ENCODE data around the gene LMO2. TPM values are rescaled to one million over a fixed set of nuclear protein-coding genes. Genes with fewer than 3 reads are reported as not detected.
A peak's percentile ranks its signal among the peaks of the same experiment; 100 is the strongest.
"Not testable (repeated sequence)": the region's sequence is repeated elsewhere in the genome, so short reads cannot be mapped to it uniquely, and the experiment has no call there.

Gene LMO2
- total RNA-seq, 1 donor = under 0.01 TPM

- no peak overlapping the region for H3K4me3 ChIP-seq (ENCODE audit: low read depth, low read length)
- DNase-seq (ENCODE audit: low read depth) = no peak
- TF ChIP-seq CTCF (IDR thresholded peaks at IDR 0.05; ENCODE audit: insufficient read depth, low read depth, low read length) = no peak
These were observed 49.5 kb downstream of the LMO2 start for GRCh38 chr11:33842236-33842915.

GRCh38 chr11:33838234-33838633, 53.6 kb downstream of the LMO2 start:
- DNase-seq (ENCODE audit: low read depth); H3K4me3 ChIP-seq (ENCODE audit: low read depth, low read length): not testable (repeated sequence)

- DNase-seq (ENCODE audit: low read depth); H3K4me3 ChIP-seq (ENCODE audit: low read depth, low read length): not testable (repeated sequence)
These were observed 54.5 kb downstream of the LMO2 start for GRCh38 chr11:33837334-33837733.

GRCh38 chr11:33835143-33835878, 56.6 kb downstream of the LMO2 start:
- H3K4me3 ChIP-seq (ENCODE audit: low read depth, low read length) = no peak overlapping the region
- peak; percentile 24 for TF ChIP-seq CTCF (IDR thresholded peaks at IDR 0.05; ENCODE audit: insufficient read depth, low read depth, low read length)
- peak; percentile 71 for DNase-seq (ENCODE audit: low read depth)

GRCh38 chr11:33832676-33833075, 59.2 kb downstream of the LMO2 start:
- DNase-seq (ENCODE audit: low read depth) = no peak
- TF ChIP-seq CTCF (IDR thresholded peaks at IDR 0.05; ENCODE audit: insufficient read depth, low read depth, low read length) = no peak
- H3K4me3 ChIP-seq (ENCODE audit: low read depth, low read length) = no peak overlapping the region

GRCh38 chr11:33830903-33831648, 60.8 kb downstream of the LMO2 start:
- H3K4me3 ChIP-seq (ENCODE audit: low read depth, low read length) = no peak overlapping the region
- no peak for TF ChIP-seq CTCF (IDR thresholded peaks at IDR 0.05; ENCODE audit: insufficient read depth, low read depth, low read length)
- DNase-seq (ENCODE audit: low read depth) = no peak

GRCh38 chr11:33829430-33830141, 62.3 kb downstream of the LMO2 start:
- H3K4me3 ChIP-seq (ENCODE audit: low read depth, low read length) = peak overlapping the region; percentile 40
- DNase-seq (ENCODE audit: low read depth) = peak; percentile 72
- peak; percentile 84 for TF ChIP-seq CTCF (IDR thresholded peaks at IDR 0.05; ENCODE audit: insufficient read depth, low read depth, low read length)

Measured in fibroblast of villous mesenchyme (primary cell).